Retinal pigment epithelial cell (primary cell): Measurements from ENCODE around the gene TMEM255A.
A peak's percentile ranks its signal among the peaks of the same experiment; 100 is the strongest.

ENCODE experiments used
- DNase-seq: peaks from one replicate; pipeline ENCODE4 v3.0.0-alpha.2; 2010; ENCODE audit warnings: low read depth
- H3K4me3 ChIP-seq: 2 replicates; pipeline ENCODE4 v1.5.1; 2011; ENCODE audit warnings: mild to moderate bottlenecking, low read length, control low read depth, moderate library complexity
- TF ChIP-seq, protein P1 (sequence below): conservative IDR thresholded peaks from 2 replicates; pipeline ENCODE4 v1.5.1; 2011; ENCODE audit warnings: low read depth, low read length, control low read depth, inconsistent platforms

TMEM255A gene

DNA sequence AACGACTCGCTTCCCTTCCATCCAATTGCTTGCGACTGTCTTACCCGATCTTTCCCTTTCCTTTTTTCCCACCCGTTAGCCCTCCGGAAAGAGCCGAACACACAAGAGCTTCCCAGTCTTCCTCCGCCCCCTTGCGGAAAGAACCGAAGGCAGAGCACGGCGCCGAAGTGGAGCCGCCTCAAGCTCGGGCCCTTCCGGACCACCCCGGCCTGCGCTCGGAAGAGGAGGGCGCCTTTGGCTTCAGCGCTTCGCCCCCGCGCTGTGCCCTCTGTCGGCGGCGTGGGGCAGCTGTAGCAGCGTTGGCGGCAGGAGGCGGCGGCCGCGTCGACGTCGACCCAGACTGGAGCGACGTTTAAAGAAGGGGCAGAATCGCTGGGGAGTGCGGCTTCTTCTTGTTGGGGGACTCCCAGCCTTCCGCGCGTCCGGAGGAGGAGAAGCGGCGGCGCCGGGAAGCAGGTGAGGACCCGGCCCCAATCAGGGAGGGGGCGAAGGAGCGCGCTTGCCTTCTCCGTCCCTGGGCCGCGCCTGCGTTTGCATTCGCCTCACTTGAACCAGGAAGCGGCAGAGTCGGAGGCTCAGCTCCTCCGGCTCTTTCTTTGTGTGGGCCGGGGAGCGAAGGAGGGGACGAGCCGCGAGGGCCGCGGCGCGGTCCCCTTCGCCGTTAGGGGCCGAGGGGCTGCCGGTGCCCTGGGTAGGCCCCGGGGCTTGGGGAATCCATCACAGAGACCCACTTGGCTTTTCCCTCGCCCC, 60.6 kb downstream of the TMEM255A start, which contains the start of gene ZBTB33:
Gene ZBTB33, plus strand, starts transcription at position 291 of the 750 bp plus-strand sequence. CDS start 2,604 bp downstream, outside the sequence.
- peak within 1 kb of the TSS; percentile 60 for H3K4me3 ChIP-seq
- TF ChIP-seq, protein P1, sequence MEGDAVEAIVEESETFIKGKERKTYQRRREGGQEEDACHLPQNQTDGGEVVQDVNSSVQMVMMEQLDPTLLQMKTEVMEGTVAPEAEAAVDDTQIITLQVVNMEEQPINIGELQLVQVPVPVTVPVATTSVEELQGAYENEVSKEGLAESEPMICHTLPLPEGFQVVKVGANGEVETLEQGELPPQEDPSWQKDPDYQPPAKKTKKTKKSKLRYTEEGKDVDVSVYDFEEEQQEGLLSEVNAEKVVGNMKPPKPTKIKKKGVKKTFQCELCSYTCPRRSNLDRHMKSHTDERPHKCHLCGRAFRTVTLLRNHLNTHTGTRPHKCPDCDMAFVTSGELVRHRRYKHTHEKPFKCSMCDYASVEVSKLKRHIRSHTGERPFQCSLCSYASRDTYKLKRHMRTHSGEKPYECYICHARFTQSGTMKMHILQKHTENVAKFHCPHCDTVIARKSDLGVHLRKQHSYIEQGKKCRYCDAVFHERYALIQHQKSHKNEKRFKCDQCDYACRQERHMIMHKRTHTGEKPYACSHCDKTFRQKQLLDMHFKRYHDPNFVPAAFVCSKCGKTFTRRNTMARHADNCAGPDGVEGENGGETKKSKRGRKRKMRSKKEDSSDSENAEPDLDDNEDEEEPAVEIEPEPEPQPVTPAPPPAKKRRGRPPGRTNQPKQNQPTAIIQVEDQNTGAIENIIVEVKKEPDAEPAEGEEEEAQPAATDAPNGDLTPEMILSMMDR, result peak; percentile 53
- DNase-seq, result peak; percentile 76

DNA sequence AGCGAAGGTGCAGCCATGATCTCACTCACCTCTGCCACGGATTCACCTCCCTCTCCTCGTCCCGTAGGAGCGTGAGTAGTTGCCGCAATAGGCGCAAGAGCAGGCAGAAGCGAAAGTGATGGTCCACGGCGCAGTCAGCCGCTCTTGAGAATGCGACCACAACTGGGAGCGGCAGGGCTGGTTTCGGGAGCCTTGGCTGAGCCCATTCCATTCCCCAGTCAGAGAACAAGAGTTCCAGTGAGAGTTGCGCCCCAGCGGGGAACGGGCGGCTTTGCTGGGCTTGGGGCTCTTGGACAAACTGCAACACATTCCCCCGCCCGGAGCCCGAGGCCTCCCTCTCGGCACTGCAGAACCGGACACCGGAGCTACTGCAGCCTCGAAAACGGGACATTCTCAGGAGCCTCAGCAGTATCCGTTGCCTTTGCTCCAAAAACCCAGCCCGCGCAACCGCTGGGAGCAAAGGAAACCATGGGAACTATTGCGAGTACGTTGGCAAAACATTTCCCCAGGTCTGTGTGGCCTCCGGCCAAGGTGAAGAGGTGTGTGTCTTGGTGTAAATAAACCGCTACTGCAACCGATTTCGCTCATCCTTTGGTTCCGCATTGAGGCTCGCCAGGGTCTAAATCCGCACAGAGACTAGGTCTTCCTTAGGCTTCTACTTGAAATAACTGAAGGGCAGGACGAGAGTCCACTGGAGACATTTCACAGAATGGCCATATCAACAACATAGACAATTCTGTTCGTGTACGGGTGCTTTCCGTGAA, 66.3 kb downstream of the TMEM255A start:
- DNase-seq, result no peak
- TF ChIP-seq, protein P1, result no peak
- peak overlapping the region; percentile 79 for H3K4me3 ChIP-seq

DNA sequence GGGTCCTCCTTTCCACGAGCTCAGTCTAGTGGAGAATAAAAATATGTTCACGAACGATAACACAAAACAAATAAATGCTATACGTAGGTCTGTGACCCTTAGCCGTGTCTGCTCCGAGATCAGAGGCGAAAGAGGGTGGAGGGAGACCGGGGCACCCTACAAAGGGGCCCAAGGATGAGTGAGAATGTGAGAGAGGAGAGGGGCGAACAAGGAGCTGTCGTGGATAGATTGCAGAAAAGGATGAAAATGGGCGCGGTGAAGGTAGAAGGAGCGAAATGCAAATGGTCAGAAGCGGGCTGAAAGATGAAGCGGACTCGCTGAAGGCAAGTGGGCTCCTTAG, 66.9 kb downstream of the TMEM255A start:
- no peak for DNase-seq
- peak overlapping the region; percentile 79 for H3K4me3 ChIP-seq
- TF ChIP-seq, protein P1, result no peak

DNA sequence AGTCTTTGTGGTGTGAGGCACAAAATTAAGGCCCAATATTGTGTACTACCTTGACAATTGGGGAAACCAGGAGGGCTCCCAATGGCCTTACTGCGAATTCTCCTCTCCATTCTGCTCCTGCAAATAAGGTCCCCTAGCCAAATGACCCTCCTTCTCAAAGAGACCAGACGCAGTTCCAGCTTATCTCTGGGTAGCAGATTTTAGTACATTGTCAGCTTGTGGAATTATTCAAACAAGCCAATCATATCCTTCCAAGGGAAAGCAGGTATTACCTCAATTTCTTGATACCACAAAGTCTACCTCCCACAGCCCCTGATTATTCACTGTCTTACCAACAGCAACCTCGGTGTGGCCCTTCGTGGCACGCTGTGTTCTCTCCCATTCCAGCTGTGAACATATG, 68.4 kb downstream of the TMEM255A start:
- no peak for DNase-seq
- H3K4me3 ChIP-seq, result no peak overlapping the region
- TF ChIP-seq, protein P1, result no peak

DNA sequence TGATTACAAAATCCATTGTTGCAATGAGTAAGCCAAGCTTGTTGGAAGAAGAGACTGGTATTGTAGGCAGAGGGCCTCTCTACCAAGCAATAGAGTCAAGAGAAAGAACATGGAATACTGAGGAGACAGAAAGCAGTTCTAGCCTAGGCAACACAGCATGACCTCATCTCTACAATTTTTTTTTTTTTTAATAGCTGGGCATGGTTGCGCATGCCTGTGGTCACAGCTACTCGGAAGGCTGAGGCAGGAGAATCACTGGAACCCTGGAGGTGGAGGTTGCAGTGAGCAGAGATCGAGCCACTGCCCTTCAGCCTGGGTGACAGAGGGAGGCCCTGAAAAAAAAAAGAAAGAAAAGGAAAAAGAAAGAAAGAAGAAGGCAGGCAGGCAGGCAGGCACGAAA, 72.3 kb downstream of the TMEM255A start:
- TF ChIP-seq, protein P1, result no peak
- H3K4me3 ChIP-seq, result no peak overlapping the region

DNA sequence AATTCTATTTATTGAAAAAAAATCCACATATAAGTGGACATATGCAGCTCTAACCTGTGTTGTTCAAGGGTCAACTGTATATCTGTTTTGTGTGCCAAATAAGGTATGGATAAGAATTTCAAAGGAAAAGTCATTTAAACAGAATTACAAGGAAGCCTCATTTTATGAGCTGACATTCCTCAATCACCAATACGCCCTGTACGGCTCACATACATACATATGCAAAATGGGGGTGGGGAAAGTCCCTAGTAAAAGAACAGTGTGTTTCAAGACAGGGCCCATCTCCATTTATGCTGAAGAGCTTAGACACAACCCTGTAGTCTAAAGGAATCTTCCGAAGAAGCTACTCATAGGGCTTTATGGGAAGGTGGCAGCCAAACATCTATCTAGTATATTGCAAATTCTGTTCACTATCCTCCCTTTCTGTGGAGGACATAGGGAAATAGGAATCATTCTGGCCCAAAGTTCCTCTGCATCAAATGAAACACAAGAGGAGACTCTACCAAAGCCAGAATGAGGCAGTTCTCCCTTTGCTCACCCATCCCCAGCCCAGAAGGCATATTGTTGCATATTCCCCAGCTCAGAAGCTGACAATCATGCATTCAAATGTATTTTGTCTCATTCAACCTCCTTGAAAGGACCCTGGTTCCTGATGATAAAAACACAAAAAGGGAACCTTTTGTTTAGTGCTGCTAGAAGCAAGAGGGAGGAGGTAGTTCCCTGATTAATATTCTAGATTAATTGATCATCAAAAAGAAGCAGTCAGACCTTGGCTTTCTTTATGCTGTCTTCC, 74.4 kb downstream of the TMEM255A start:
- no peak overlapping the region for H3K4me3 ChIP-seq
- TF ChIP-seq, protein P1, result no peak
- DNase-seq, result no peak

More for the DNA sequence above, 72.3 kb downstream of the TMEM255A start:
- no peak for DNase-seq
